Measurements from ENCODE around the gene GPRC5D. TPM values are rescaled to one million over a fixed set of nuclear protein-coding genes. Genes with fewer than 3 reads are reported as not detected.

The GPRC5D gene
- polyA plus RNA-seq, 1 donor (not counting 4 experiments of a cell fraction or from before 2014, with no cell fraction given): 0.08 TPM

DNA sequence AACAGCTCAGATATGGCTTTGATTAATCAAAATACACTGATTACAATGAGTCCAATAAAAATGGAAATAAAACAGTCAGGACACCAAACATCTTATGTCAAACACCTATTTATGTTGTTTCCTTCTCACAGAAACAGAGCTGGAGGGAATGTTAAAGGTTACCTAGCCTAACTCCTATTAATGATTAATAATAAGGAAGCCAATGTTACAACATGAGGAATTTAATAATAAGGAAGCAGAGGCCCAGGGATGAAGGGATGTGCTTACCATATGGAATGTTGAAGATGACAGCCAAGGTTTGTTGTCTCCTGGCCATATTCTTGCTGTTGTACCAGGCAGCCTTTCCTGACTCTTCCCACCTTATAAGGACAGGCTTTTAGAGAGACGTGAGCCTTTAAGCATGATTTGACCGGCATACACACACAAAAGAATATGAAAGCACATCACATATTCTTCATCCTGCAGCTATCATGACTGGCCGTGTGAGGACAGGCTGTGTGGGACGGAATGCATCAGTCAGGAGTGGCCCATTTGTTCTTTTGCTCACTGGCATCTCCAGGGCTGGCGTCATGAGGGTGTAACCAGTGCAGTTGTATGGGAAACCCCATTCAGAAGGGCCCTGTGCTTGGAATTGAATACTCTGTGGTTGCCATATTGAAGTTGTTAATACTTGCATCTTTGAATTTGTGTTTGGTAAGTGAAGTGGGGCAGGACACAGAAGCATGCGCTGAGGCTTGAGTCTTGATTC, 3.1 kb upstream of the GPRC5D start:
- H3K4me2 ChIP-seq (ENCODE audit: control insufficient read depth, extremely low read depth, insufficient read depth, low read depth, low read length): no peak overlapping the region
- H4K20me1 ChIP-seq (ENCODE audit: control insufficient read depth, extremely low read depth, insufficient read depth, low read length): no peaks in the 10 kb centered on the region
- H3K27ac ChIP-seq (ENCODE audit: control insufficient read depth, insufficient read depth, low read length): no peak overlapping the region
- no peaks in the 10 kb centered on the region for H3K79me2 ChIP-seq (ENCODE audit: control insufficient read depth, insufficient read depth, low read length)
- DNase-seq (ENCODE audit: low read depth, low spot score) (no peak), FAIRE-seq (no peak)
- peaks cover 6% of the 10 kb centered on the region for H3K4me1 ChIP-seq (ENCODE audit: control insufficient read depth, extremely low read depth, insufficient read depth, low read length)
- H3K4me3 ChIP-seq (ENCODE audit: control insufficient read depth in 2 of 3, extremely low read depth in 1 of 3, insufficient read depth in 2 of 3, low read depth in 1 of 3, low read length in 3 of 3): no peak overlapping the region
- no peaks in the 10 kb centered on the region for H3K27me3 ChIP-seq (ENCODE audit: control insufficient read depth, extremely low read depth, insufficient read depth, low read length)
- H3K9me1 ChIP-seq (ENCODE audit: control insufficient read depth, extremely low read depth, insufficient read depth, low read length): no peaks in the 10 kb centered on the region
- no peaks in the 10 kb centered on the region for H3K9me3 ChIP-seq (ENCODE audit: control insufficient read depth, low read depth, low read length)
- dilution Hi-C loops (cut with MboI; ENCODE audit: extremely low pct_ligation_motif_present, low sequenced_read_pairs): no loop called here
- TF ChIP-seq EZH2 (IDR thresholded peaks at IDR 0.05; ENCODE audit: low read length): no peak
- TF ChIP-seq, protein P1, sequence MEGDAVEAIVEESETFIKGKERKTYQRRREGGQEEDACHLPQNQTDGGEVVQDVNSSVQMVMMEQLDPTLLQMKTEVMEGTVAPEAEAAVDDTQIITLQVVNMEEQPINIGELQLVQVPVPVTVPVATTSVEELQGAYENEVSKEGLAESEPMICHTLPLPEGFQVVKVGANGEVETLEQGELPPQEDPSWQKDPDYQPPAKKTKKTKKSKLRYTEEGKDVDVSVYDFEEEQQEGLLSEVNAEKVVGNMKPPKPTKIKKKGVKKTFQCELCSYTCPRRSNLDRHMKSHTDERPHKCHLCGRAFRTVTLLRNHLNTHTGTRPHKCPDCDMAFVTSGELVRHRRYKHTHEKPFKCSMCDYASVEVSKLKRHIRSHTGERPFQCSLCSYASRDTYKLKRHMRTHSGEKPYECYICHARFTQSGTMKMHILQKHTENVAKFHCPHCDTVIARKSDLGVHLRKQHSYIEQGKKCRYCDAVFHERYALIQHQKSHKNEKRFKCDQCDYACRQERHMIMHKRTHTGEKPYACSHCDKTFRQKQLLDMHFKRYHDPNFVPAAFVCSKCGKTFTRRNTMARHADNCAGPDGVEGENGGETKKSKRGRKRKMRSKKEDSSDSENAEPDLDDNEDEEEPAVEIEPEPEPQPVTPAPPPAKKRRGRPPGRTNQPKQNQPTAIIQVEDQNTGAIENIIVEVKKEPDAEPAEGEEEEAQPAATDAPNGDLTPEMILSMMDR (optimal IDR thresholded peaks at IDR 0.05 in 1 of 3, IDR thresholded peaks at IDR 0.05 in 1 of 3, conservative IDR thresholded peaks at IDR 0.05 in 1 of 3; ENCODE audit: extremely low read depth in 1 of 3, insufficient read depth in 2 of 3, low read length in 3 of 3): no peak
- H2AFZ ChIP-seq (ENCODE audit: control insufficient read depth, low read length): no peak overlapping the region
- H3K36me3 ChIP-seq (ENCODE audit: control insufficient read depth in 2 of 2, extremely low read depth in 1 of 2, insufficient read depth in 2 of 2, low read length in 2 of 2): no peaks in the 10 kb centered on the region
- no peak overlapping the region for H3K9ac ChIP-seq (ENCODE audit: control insufficient read depth, extremely low read depth, insufficient read depth, low read length)

- H3K4me3 ChIP-seq (ENCODE audit: control insufficient read depth in 2 of 3, extremely low read depth in 1 of 3, insufficient read depth in 2 of 3, low read depth in 1 of 3, low read length in 3 of 3): no peak overlapping the region
- no peaks in the 10 kb centered on the region for H3K27me3 ChIP-seq (ENCODE audit: control insufficient read depth, extremely low read depth, insufficient read depth, low read length)
- dilution Hi-C loops (cut with MboI; ENCODE audit: extremely low pct_ligation_motif_present, low sequenced_read_pairs): no loop called here
- H3K4me2 ChIP-seq (ENCODE audit: control insufficient read depth, extremely low read depth, insufficient read depth, low read depth, low read length): no peak overlapping the region
- no peaks in the 10 kb centered on the region for H3K79me2 ChIP-seq (ENCODE audit: control insufficient read depth, insufficient read depth, low read length)
- no peak overlapping the region for H3K9ac ChIP-seq (ENCODE audit: control insufficient read depth, extremely low read depth, insufficient read depth, low read length)
- H4K20me1 ChIP-seq (ENCODE audit: control insufficient read depth, extremely low read depth, insufficient read depth, low read length): no peaks in the 10 kb centered on the region
- H3K27ac ChIP-seq (ENCODE audit: control insufficient read depth, insufficient read depth, low read length): no peak overlapping the region
- H3K9me1 ChIP-seq (ENCODE audit: control insufficient read depth, extremely low read depth, insufficient read depth, low read length): no peaks in the 10 kb centered on the region
- no peak overlapping the region for H2AFZ ChIP-seq (ENCODE audit: control insufficient read depth, low read length)
- no peaks in the 10 kb centered on the region for H3K36me3 ChIP-seq (ENCODE audit: control insufficient read depth in 2 of 2, extremely low read depth in 1 of 2, insufficient read depth in 2 of 2, low read length in 2 of 2)
- peaks cover 6% of the 10 kb centered on the region for H3K4me1 ChIP-seq (ENCODE audit: control insufficient read depth, extremely low read depth, insufficient read depth, low read length)
- TF ChIP-seq EZH2 (IDR thresholded peaks at IDR 0.05; ENCODE audit: low read length): no peak
- TF ChIP-seq, protein P1 (optimal IDR thresholded peaks at IDR 0.05 in 1 of 3, IDR thresholded peaks at IDR 0.05 in 1 of 3, conservative IDR thresholded peaks at IDR 0.05 in 1 of 3; ENCODE audit: extremely low read depth in 1 of 3, insufficient read depth in 2 of 3, low read length in 3 of 3): no peak
- H3K9me3 ChIP-seq (ENCODE audit: control insufficient read depth, low read depth, low read length): no peaks in the 10 kb centered on the region
- FAIRE-seq: no peak
- DNase-seq (ENCODE audit: low read depth, low spot score): no peak
Measured at GRCh38 chr12:12954356-12954755, 2.4 kb upstream of the GPRC5D start.
